NCI-H1417 treated with DMSO at 0.1 percent for 48 hours (cell line): Measurements from ENCODE around the gene CCDC93.
"Not testable (repeated sequence)": the region's sequence is repeated elsewhere in the genome, so short reads cannot be mapped to it uniquely, and the experiment has no call there.

Experiments used
- DNase-seq: peaks from one replicate; lab custom pipeline; 2025; lab: John Stamatoyannopoulos, UW

CCDC93 gene

DNA sequence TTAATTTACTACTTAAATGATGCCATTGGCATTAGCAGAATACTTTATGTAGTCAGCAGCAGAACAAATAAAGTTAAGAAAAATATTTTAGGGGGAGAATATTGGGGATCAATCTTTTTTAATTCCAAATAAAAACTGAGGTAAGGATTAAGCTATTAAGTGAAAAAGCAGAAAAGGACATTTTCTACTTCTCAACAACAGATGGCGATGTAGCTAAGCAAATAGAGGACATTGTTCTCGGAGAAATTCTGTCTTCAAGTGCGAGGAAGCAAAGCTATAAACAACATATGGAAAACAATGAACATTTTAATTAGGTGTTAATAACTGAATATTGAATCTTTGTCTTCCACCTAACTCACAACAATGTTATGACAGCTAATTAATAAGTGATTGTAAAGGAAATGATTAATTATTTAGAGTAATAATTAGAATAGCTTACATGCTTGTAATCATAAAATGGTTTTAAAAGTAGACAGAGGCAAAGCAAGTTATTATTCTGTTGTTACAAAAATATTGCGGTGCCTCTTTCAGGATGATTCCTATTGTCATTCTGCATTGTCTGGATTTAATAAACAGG lies 32.9 kb upstream of the CCDC93 start:
- DNase-seq, result peak; percentile 16

DNA sequence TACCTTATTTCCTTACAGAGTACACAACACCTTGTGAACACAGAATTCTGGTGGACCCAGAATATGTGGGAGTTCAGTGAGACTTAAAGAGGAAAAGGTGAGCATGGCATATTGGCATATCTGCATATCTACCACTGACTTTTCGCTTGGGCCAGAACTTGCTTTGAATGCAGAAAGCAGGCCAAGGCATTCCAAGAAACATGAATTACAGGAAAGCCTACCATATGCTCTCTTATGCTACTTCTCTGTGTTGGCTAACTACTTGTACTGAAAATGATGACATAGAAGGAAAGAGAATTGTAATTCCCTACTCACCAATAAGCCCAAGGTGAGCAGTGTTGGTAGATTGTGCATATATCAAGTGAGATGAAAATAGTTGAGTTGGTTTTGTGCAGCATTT lies 31.4 kb upstream of the CCDC93 start:
- DNase-seq, result no peak

DNA sequence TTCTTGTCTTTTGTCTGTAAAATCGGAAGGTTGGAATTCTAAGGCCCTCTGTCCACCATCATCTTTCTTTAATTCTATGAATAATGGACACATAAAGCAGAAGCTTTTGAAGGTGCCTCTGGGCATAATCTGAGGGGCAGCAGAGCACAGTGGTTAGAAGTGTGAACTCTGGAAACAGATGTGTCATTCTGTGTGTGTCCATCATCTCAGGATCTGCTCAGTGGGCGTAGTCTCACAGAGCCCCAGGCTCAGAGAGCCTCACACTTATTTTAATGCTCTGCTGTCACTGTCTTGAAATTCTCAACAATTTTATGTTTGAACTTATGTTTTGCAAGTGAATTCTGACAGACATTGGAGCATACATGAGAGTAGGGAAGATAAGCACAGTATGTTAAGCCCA lies 31.0 kb upstream of the CCDC93 start:
- DNase-seq, result no peak

DNA sequence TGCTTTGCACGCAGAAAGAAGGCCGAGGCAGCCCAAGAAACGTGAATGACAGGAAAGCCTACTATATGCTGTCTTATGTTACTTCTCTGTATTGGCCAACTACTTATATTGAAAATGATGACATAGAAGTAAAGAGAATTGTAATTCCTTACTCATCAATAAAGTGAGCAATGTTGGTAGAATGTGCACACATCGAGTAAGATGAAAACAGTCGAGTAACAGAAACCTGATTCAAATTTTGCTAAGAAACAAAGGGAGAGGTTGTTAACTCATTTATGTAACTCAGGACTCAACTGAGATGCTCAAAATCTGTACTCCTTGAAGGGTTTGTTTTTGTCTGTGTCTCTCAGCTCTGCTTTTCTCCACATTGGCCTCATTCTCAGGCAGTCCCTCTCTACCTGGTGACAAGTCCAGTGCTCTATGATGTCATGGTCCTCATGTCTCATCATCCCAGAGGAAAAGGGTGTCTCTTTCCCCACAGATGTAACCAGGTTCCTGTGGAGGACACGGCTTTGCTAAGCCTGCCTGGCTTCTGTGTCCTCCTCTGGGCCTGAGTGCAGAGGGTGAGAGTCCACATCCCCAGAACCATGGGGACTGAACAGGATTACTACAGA lies 30.3 kb upstream of the CCDC93 start:
- DNase-seq, result no peak

DNA sequence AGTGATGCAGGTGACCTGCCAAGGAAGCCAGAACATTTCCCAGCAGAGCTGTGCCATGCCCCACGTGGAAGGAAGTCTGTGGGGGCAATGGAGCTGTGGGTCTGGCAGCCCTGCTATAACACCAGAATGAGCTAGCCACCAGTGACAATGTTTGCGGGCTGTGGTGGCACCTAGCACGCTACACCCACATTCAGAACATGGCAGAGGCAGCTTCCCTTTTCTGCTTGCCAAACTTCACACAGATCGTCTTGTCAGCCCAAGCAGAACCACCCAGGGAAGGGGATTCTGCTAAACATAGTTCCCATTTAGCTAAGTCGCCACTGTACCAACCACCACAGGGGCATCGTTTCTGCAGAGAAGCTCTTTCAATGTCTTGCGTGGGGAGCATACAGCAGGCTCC lies 27.0 kb upstream of the CCDC93 start:
- DNase-seq, result no peak

DNA sequence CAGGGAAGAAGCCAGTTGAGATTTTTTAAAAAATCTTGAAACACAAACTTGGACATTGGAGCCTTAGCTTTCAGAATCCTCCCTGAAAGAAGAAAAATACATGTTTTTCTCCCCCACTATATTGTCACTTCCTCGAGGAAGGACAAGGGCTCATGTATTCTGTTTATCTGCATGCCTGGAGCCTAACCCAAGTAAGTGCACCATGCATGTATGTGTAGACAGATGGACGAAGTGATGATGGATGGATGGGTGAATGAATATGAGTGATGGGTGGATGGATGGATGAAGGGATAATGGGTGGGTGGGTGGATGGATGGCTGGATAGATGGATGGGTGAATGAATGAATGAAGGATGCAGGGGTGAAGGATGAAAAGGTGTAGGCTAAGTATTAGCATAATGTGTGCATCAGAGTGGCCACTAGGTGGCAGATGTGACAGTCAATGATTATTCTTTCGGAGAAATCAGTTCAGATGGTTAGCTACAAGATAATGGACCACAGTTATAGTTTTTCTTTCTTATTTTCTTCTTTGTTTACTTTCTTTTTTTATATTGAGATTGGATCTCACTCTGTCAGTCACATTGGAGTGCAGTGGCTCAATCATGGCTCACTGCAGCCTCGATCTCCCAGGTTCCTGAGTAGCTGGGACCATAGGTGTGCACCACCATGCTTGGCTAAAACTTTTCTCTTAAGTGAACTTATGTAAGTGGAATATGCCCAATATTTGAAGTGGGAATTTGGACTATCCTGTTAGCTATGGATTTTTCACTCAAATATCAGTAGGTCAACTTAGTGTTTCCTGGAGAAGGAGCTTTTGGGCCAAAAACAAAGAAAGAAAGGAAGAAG lies 18.5 kb upstream of the CCDC93 start:
- no peak for DNase-seq

DNA sequence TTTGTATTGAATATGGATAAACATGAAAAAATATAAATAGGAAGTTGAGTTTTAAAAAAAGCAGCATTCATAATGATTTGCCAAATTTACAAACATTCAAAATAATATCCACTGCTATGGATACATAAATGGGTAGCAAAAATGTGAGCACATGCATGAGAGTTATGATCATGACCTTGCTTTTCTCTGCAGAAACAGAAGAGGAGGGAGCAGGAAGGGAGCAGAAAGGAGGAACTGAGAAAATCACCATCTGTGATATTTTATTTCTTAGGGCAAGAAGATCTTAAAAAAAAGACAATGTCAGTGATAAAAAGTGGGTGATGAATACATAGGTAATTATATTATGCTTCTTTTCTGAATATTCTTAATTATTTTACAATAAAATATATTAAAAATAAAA lies 17.7 kb upstream of the CCDC93 start:
- DNase-seq, result no peak

DNA sequence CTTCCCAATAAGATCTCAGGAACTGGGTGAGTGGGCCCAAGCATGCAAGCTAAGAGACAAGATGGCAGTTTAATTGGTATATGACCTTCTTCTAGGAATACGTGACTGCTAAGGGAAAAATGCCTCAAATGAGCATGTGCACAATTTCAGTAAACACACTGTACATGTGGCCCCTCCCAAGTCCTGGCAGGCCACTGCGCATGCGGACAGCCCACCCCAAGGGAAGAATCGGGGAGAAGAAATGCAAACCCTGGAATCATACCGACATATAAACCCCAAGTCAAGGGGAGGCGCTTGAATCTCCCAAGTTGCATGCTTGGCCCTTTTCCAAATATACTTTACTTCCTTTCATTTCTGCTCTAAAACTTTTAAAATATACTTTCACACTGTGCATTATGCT lies 15.2 kb upstream of the CCDC93 start:
- DNase-seq, result no peak

DNA sequence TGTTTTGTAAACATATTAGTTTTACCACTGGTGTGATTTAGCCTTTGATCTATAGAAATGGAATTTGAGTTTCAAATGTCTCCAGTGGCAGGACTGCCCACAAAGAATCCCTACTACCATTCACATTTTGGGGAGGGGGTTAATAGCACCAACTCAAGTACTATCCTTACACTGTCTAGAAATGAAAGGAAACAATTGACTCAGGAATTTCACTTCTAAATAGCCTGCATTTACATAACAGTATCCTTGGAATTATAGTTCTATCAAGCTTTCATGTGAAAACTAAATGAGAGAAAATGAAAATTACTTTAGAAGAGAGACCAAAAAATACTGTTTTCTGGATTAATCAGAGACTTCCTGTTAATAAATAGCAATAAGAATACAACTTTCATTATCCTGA lies 7.5 kb upstream of the CCDC93 start:
- no peak for DNase-seq

DNA sequence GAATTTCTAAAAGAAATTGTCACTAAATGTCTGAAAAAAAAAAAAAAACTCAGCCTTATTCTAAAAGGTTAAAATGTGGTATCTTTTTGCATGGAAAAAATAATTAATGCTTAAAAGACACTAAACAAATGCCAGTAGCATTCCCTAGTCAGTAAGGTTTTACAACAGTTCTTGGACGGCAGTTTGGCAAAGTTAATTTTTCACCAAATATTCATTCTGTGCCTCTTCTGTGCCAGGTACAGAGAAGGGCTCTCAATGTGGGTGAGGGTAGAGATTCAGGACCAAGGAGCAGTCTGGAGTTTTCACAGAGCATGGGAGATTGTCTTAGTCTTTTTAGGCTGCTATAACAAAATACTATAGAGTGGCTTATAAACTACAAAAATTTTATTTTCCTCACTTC lies 6.0 kb upstream of the CCDC93 start:
- no peak for DNase-seq

DNA sequence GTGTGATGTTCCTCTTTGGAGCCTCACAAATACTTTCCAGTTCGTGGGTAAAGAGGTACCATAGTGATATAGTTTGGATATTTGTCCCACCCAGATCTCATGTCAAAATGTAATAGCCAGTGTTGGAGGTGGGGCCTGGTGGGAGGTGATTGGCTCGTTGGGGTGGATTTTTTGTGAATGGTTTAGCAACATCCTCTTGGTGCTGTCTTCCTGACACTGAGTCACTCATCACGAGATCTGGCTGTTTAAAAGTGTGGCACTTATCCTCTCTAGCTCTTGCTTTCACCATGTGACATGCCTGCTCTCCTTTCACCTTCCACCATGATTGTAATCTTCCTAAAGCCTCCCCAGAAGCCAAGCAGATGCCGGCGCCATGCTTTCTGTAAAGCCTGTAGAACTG lies 3.0 kb upstream of the CCDC93 start:
- no peak for DNase-seq

DNA sequence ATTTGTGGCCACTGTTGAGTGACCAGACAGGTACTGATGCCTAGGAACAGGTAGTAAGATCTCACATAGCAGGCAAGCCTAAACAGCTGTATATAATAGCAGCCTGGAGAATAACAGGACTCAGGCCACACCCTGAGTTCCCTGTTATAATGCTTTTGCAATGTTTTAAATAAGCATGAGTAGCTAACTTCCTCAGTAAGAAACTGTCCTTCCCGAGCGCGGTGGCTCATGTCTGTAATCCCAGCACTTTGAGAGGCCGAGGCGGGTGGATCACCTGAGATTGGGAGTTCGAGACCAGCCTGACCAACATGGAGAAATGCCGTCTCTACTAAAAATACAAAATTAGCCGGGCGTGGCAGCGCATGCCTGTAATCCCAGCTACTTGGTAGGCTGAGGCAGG lies 1.9 kb upstream of the CCDC93 start:
- DNase-seq, result not testable (repeated sequence)

DNA sequence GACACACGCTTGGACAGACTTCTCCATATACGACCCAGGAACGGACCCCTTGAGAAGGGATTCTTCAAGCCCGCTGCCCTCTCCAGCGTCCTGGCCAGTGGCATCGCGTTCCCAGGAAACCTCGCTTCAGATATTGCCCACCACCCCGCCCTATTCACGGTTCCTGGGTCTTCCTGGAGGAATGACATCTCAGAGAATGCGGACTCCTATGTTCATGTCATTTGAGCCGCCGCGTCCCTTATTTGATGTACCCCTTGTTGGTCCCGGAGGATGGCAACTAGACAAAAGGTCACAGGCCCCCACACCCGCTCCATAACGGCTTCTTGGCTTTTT lies 588 bp upstream of the CCDC93 start:
- DNase-seq, result no peak

DNA sequence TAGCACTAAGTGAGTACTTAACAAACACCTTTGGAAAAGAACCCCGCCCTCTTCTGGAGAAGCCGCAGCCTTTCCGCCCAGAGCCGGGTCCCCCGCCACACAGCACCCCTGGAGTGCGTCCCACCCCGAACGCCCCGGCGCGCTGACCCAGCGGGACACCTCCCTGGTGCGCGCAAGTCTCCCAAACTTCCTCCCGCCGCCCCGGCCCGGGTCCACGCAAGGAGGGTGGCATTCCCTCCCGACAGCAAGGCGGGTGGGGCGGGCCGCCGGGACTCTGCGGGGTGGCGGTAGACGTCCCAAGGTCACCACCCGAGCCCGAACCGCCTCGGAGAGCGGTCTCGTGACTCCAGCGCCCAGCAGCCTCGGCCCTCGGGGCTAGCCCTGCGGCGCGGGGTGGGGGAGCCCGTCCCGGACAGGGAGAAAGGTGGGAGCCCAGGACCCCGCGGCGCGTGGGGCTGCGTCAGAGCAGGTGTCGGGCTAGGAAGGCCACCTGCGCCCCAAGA lies 598 bp downstream of the CCDC93 start:
- DNase-seq, result no peak

DNA sequence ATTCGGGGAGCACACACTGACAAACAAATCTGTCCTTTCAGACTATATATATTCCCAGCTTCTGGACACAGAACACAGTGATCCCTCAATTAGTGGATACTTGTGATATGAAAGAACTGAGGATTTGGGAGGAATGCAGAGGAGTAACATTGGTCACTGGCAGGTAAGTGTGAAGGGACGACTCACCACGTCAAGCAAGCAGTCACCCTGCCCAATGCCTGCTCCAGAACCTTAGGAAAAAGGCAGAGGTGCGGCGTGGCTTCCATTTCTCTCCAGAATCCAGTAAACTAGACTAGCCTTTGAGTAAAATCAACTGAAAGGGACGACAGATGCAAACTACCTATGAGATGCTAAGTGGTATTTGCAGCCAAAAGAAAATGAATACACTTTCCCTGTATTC lies 1.1 kb downstream of the CCDC93 start:
- no peak for DNase-seq

DNA sequence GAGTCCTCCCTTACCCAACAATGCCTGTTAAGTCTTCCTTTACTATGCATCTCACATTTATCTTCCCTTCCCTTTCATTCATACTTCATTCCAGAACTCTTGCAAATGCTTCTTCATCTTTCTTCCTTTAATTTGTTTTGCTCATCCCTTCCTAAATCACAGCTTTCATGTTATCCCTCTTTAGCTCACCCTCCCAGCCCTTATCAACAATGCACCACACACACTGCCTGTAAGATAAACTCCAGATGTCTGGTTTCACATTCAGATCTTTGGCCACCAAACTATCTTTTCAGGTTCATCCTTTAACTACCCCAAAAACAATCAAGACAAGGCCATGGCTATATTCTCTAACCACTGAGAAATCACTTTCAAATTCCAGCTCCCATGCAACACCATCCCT lies 3.4 kb downstream of the CCDC93 start:
- DNase-seq, result no peak

DNA sequence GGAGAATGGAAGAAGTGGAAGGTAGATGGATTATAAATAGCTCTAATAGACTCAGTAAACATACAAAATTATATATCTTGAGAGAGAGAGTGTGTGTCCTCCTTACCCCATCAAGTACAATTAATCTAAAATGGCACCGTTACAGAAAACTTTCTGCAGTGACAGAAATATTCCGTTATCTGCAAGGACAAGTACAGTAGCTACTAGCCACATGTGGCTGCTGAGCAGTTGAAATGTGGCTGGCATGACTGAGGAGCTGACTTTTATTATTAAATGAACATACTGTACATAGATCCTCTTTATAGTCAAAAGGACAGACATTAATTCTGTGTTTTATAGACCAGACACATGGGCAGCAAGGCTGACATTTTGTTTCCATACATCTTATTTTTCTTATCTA lies 7.0 kb downstream of the CCDC93 start:
- DNase-seq, result no peak

DNA sequence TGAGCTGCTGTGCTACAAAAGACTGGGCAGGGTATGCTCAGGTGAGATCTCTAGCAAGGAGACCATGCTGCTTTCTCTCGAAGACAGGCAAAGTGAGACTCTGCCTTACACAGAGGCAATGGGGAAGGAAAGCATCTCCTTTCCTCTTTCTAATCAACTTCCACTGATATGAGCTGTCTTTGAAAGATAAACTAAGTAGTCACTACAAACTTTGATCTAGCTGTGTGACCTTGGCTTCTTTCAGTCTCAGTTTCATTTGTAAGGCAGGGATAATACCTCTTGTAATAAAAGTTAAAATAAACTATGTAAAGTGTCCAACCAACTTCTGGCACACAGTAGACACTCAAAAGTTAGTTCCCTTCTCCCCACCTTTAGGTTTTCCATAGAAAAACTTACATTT lies 7.5 kb downstream of the CCDC93 start:
- DNase-seq, result no peak

DNA sequence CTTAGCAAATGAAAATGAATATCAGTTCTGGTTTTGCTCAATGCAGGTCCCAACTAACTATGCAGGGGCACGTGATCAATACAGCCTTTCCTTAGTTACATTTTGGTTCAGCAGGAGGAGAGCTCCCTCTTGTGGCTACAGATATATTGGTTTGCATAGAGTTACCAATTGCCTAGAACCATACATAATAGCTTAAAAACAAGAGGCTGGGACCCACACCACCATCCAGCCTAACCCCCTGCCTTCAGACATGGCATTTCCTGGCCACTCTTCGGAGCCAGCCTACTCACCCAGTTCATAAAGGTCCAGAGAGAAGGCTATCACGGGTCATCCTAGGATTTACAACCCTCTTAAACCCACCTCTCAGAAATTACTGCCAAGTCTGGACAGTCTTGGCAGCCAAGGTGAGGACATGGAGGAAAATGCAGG lies 10.5 kb downstream of the CCDC93 start:
- DNase-seq, result peak; percentile 43

DNA sequence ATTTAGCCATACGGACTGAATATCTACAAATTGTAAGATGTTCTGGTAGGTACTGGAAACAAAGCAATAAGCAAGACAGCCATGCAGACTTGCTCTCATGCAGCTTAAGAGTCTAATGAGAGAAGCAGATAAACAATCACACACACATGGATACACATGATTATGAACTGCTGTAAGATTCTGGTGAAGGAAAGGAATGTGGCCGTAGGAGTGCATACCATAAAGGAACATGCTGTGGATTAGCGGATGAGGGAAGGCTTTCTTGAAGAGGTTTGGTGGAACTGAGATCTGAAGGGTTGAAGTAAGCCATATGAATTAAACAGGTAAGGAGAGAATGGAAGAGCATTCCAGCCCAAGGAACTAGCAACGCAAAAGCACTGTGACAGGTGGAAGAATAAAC lies 13.8 kb downstream of the CCDC93 start:
- no peak for DNase-seq

DNA sequence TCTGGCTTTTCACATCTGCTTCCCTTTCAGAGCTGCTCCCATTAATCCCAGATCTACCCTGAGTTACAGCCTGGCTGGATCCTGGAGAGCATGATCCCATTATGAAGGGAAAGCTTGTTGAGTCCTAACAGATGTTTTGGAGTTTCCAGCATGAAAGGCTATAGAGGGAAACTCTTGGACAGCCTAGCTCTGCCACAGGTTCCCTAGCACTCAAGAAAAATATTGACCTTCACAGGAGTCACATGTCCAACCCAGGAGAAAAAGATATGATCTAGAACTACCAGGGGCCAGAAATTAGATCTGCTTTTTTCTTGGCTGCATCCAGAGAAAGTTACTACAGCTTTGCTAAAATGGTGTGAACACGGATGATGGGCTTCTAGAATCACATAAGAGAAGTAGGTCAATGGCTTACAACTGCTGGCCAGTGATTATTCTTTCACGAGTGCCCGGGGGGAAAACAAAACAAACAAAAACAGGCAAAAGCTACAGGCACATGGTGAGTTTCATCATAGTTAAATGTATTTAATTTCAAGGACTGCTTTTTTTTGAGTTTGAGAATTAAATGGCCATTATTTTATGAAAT lies 15.9 kb downstream of the CCDC93 start:
- DNase-seq, result no peak

DNA sequence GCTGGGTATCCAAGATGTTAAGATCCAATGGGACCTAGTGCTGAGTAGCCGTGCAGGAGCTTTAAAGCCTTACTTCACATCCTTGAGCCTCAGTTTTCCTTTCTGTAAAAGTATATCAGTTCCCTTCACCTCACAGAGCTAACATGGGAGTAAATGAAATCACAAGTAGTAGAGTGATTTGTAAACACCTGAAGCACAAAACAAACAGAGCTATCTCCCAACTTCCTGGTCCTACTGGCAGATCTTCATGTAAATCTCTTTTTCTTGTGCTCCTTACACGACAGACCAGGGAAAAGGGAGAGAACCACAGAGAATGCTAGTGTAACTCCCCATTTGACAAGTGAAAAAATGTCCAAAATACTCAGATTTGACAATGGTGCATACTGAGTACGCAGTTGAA lies 17.3 kb downstream of the CCDC93 start:
- no peak for DNase-seq

DNA sequence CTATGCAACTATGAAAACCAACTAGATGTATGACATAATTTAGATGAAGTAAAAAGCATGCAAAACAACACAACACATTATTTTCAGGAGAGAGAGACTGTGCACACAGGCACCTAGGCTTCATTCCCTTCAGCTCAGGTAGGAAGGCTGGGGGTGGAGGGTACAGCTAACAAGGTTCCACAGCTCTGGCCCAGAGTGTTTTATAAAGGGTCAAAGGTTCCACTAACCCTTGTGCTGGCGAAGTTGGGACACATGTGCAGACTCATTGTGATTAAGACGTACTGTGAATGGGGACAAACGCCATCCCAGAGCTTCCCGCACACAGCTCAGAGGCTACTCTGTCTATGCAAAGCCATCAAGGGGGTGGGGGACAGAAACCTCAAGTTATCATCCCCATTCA lies 19.1 kb downstream of the CCDC93 start:
- DNase-seq, result no peak
